HTERT RPE-1 (cell line): ENCODE data around the gene NAV2.

ENCODE experiments used
- in situ Hi-C: fragments of 300-500 bp; cut with MboI; formaldehyde crosslinking; loops from 4 replicates; pipeline ENCODE4 v1.14.3; 2020; ENCODE audit warnings: low sequenced_read_pairs

Gene NAV2

GRCh38 chr11:19715373-19715772 is 2.7 kb downstream of the NAV2 start:
- in situ Hi-C loops, result no loop called here

- in situ Hi-C loops, result no loop called here
These were observed 5.4 kb downstream of the NAV2 start for GRCh38 chr11:19718051-19718450.

- in situ Hi-C loops, result no loop called here
These were observed 6.3 kb downstream of the NAV2 start for GRCh38 chr11:19718951-19719350.

- in situ Hi-C loops, result no loop called here
These were observed 7.3 kb downstream of the NAV2 start for GRCh38 chr11:19719960-19720359.

GRCh38 chr11:19721176-19721575 is 8.5 kb downstream of the NAV2 start:
- in situ Hi-C loops, result no loop called here

GRCh38 chr11:19722702-19723101 is 10.1 kb downstream of the NAV2 start:
- in situ Hi-C loops, result no loop called here

- in situ Hi-C loops, result no loop called here
These were observed 11.1 kb downstream of the NAV2 start for GRCh38 chr11:19723572-19724342.

GRCh38 chr11:19724765-19725164 is 12.1 kb downstream of the NAV2 start:
- in situ Hi-C loops, result loop anchor here (25.0 kb wide), 1 partner anchor 162 kb away; no protein-coding TSS in a partner anchor

- in situ Hi-C loops, result loop anchor here (25.0 kb wide), 1 partner anchor 163 kb away; no protein-coding TSS in a partner anchor
These were observed 12.9 kb downstream of the NAV2 start for GRCh38 chr11:19725379-19726079.

- in situ Hi-C loops, result loop anchor here (25.0 kb wide), 1 partner anchor 165 kb away; no protein-coding TSS in a partner anchor
These were observed 14.6 kb downstream of the NAV2 start for GRCh38 chr11:19727246-19727645.

- in situ Hi-C loops, result loop anchor here (25.0 kb wide), 1 partner anchor 166 kb away; no protein-coding TSS in a partner anchor
These were observed 15.8 kb downstream of the NAV2 start for GRCh38 chr11:19728436-19728835.

- in situ Hi-C loops, result loop anchor here (25.0 kb wide), 1 partner anchor 167 kb away; no protein-coding TSS in a partner anchor
These were observed 16.5 kb downstream of the NAV2 start for GRCh38 chr11:19729141-19729540.

- in situ Hi-C loops, result loop anchor here (25.0 kb wide), 1 partner anchor 168 kb away; no protein-coding TSS in a partner anchor
These were observed 17.7 kb downstream of the NAV2 start for GRCh38 chr11:19730373-19730772.

- in situ Hi-C loops, result loop anchor here (25.0 kb wide), 1 partner anchor 172 kb away; no protein-coding TSS in a partner anchor
These were observed 21.5 kb downstream of the NAV2 start for GRCh38 chr11:19734171-19734570.

- in situ Hi-C loops, result loop anchor here (25.0 kb wide), 1 partner anchor 173 kb away; no protein-coding TSS in a partner anchor
These were observed 22.7 kb downstream of the NAV2 start for GRCh38 chr11:19735157-19735908.

GRCh38 chr11:19735909-19736498 is 23.4 kb downstream of the NAV2 start:
- in situ Hi-C loops, result loop anchor here (25.0 kb wide), 1 partner anchor 174 kb away; no protein-coding TSS in a partner anchor

- in situ Hi-C loops, result loop anchor here (25.0 kb wide), 1 partner anchor 175 kb away; no protein-coding TSS in a partner anchor
These were observed 24.2 kb downstream of the NAV2 start for GRCh38 chr11:19736831-19737230.

- in situ Hi-C loops, result loop anchor here (25.0 kb wide), 1 partner anchor 175 kb away; no protein-coding TSS in a partner anchor
These were observed 24.9 kb downstream of the NAV2 start for GRCh38 chr11:19737575-19737974.

- in situ Hi-C loops, result loop anchor here (25.0 kb wide), 1 partner anchor 176 kb away; no protein-coding TSS in a partner anchor
These were observed 25.5 kb downstream of the NAV2 start for GRCh38 chr11:19738124-19738523.

- in situ Hi-C loops, result loop anchor here (25.0 kb wide), 1 partner anchor 178 kb away; no protein-coding TSS in a partner anchor
These were observed 27.2 kb downstream of the NAV2 start for GRCh38 chr11:19739872-19740271.
